HUES64 (cell line): ENCODE data around the gene NECTIN1.

Experiments used
- H3K27ac ChIP-seq: 2 replicates; pipeline ENCODE4 v1.7.0; 2013; ENCODE audit warnings: low read depth, low read length, inconsistent platforms
- H3K27me3 ChIP-seq: 2 replicates; pipeline ENCODE4 v1.6.1; 2013; ENCODE audit warnings: mild to moderate bottlenecking, low read length; ENCODE audit not compliant: insufficient read depth
- H3K36me3 ChIP-seq: 2 replicates; pipeline ENCODE4 v1.6.1; 2013; ENCODE audit warnings: mild to moderate bottlenecking, low read length; ENCODE audit not compliant: insufficient read depth
- H3K4me1 ChIP-seq: 2 replicates; pipeline ENCODE4 v1.6.1; 2013; ENCODE audit warnings: mild to moderate bottlenecking, low read length, moderate library complexity; ENCODE audit not compliant: insufficient read depth
- H3K4me3 ChIP-seq: 2 replicates; pipeline ENCODE4 v1.5.1; 2013; ENCODE audit warnings: mild to moderate bottlenecking, low read length, moderate library complexity
- H3K9ac ChIP-seq: 2 replicates; pipeline ENCODE4 v1.6.1; 2013; ENCODE audit warnings: mild to moderate bottlenecking, low read depth, low read length
- H3K9me3 ChIP-seq: 2 replicates; pipeline ENCODE4 v1.6.1; 2013; ENCODE audit warnings: low read depth, low read length; ENCODE audit not compliant: insufficient read depth
- WGBS: fragments of 150-250, 120-280 bp; methylation state at CpG from one replicate; pipeline ENCODE4 v1.1.7; 2013; ENCODE audit warnings: missing lambda C conversion rate; 5-methylcytosine and 5-hydroxymethylcytosine counted together

Gene NECTIN1

DNA sequence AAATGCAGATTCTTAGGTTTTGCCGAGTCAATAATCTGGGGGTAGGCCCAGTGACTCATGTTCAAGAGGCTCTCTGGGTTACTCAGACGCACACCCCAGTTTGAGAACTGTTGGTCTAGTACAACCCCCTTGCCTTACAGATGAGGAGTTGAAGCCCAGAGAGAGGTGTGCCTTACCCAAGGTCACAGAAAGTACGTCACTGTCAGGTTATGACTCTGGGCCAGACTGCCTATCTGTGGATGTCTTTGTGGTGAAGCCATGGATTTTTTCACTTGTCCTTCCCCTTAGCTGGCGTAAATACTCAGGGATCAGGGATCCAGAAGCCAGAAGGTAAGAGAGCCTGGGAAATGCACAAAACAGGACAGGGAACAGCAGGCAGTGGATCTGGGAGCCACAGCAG is 25.2 kb upstream of the NECTIN1 start:
- Histone ChIP-seq H3K36me3 (no peaks in the 10 kb centered on the region), H3K9ac (no peak overlapping the region), H3K4me3 (no peak overlapping the region), H3K27me3 (no peaks in the 10 kb centered on the region), H3K4me1 (no peaks in the 10 kb centered on the region; the same call in 1 of the 2 replicates), H3K9me3 (no peaks in the 10 kb centered on the region), H3K27ac (no peak overlapping the region)
- 93% methylated on average over 4 of the region's 4 CpGs for WGBS

DNA sequence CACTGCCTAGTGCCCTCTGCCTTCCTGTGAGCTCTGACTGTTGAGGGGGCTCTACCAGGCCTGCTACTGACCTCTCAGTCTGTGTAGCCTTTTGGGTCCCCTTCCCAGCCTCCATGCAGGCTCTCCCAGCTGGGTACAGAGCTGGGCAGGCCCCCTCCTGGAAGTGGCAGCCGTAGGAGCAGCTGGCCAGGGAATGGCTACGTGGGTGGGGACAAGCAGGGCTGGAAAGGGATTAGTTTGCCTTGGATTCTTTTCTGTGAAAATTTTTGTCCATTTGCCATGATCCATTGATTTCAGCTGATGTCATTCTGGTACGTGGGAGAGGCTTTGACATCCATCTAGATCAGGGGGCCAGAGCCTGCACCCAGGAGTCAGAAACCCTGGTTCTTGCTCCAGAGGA is 23.9 kb upstream of the NECTIN1 start:
- 72% methylated on average over 3 of the region's 3 CpGs for WGBS

DNA sequence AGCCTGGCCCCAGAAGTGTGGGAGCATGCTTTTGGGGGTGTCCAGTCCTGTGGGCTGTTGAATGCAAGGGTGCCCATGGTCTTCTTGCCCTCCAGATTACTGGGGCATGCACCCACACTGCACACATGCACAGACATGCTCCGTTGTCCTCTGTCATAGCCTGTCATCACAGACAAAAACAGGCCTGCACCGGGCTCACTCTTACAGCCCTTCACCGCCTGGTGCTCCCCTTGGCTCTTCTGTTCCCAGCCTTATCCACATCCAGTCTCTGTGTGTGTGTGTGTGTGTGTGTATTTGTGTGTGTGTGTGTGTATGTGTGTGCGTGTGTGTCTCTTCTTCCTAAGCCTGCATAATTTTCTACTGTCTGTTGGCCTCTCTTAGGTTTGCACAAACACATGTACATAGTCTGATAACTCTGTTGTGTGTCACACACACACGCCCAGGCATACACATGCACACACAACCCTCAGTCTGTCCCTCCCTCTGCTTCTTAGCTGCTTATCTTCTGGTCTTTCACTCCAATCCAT is 23.4 kb upstream of the NECTIN1 start:
- Histone ChIP-seq H3K9ac (no peak overlapping the region), H3K36me3 (no peaks in the 10 kb centered on the region), H3K27ac (no peak overlapping the region), H3K9me3 (no peaks in the 10 kb centered on the region), H3K4me3 (no peak overlapping the region), H3K27me3 (no peaks in the 10 kb centered on the region), H3K4me1 (no peaks in the 10 kb centered on the region)
- 84% methylated on average over 4 of the region's 5 CpGs for WGBS

More for the DNA sequence above, 23.9 kb upstream of the NECTIN1 start:
- Histone ChIP-seq H3K27me3 (no peaks in the 10 kb centered on the region), H3K36me3 (no peaks in the 10 kb centered on the region), H3K4me3 (no peak overlapping the region), H3K27ac (no peak overlapping the region), H3K9me3 (no peaks in the 10 kb centered on the region), H3K4me1 (no peaks in the 10 kb centered on the region), H3K9ac (no peak overlapping the region)

DNA sequence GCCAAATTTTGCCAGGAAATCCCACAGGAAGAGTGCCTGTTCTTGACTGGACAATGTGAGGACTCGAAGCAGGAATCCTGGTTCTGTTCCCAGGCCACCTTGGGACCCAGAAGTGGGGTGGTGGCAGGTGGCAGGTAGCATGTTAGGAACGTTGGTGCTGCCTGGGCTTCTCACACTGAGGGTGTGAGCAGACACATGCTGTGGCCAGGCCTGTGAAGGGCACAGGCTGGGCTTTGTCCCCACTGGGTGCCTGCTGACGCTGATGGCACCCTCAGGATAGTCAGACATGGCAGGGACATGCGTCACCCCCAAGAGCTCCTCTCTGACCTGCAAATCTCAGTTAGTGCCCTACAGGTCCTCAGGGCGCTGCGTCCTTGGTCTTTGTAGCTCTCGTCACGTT is 21.1 kb upstream of the NECTIN1 start:
- H3K36me3 ChIP-seq: no peaks in the 10 kb centered on the region
- H3K9ac ChIP-seq: no peak overlapping the region
- no peak overlapping the region for H3K4me3 ChIP-seq
- H3K27me3 ChIP-seq: no peaks in the 10 kb centered on the region
- no peaks in the 10 kb centered on the region for H3K9me3 ChIP-seq
- no peak overlapping the region for H3K27ac ChIP-seq
- no peaks in the 10 kb centered on the region for H3K4me1 ChIP-seq
- 93% methylated on average over 8 of the region's 8 CpGs for WGBS

DNA sequence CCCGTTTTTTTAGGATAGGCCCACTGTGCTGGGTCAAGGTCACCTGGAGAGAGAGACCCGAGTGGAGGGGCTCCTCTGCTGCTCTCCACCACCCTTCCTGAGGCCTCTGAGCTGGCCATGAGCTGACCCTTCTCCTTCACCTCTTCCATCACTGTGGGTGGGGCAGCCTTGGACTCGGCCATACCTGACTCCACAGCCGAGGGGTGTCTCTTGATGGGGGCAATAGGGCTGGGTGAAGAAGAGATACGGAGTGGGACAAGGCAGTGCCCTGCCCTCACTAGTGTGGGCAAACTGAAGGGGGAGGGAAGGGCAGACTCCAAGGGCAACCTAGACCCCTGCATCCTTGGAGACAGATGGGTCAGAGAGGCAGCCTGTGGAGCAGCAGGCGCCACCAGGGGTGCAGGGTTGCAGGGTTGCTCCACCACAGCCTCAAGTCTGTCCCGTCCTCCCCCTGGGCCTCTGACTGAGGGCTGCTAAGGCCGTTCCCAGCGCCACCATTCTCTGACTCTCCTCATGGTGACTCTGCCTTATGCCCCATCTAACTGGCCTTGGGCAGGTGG is 20.1 kb upstream of the NECTIN1 start:
- WGBS: 92% methylated on average over 9 of the region's 9 CpGs
- Histone ChIP-seq H3K27me3 (0 out of 2 replicates have a peak, but pooled peaks cover 5% of the 10 kb centered on the region), H3K9me3 (no peaks in the 10 kb centered on the region), H3K36me3 (no peaks in the 10 kb centered on the region), H3K9ac (no peak overlapping the region), H3K4me1 (no peaks in the 10 kb centered on the region), H3K27ac (no peak overlapping the region), H3K4me3 (no peak overlapping the region)

DNA sequence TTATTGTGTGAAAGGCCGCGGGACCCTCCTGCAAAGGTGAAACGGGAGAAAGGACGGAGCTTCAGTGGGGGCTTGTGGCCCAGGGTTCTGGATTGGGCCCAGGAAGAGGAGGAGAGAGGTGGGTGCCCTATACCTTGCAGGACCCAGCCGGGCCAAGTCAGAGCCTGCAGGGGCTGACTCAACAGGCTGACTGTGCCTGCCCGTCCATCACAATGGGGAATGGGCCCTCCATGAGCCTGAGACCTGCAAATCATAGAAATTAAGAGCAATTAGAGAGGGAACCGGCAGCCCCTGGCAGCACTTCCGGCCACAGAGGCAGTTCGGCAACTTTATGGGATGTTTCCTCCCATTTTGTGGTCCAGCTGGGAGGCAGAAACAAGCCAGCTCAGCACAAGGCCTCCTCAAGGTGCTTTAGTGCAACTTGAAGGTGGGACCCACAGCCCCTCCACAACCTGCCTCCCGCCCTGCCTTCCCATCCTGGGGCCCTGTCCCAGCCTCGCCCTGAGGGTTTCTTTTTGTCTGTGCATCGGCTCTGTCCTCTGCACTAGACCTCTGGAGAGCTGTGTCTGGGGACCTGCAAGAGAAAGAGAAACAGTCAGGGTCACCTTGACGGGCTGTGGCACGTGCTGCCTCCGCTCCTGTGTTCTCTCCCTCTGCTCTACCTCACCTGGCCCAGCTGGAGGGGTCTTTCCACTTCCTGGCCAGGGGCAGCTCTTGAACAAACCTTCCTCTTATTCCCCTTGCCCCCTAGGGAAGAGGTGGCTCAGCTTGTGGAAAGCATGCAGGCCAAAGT is 19.1 kb upstream of the NECTIN1 start:
- Histone ChIP-seq H3K36me3 (no peaks in the 10 kb centered on the region), H3K9ac (no peak overlapping the region), H3K9me3 (no peaks in the 10 kb centered on the region), H3K27me3 (peaks cover 10% of the 10 kb centered on the region), H3K27ac (no peak overlapping the region), H3K4me3 (no peak overlapping the region), H3K4me1 (no peaks in the 10 kb centered on the region)
- 89% methylated on average over 15 of the region's 15 CpGs for WGBS

DNA sequence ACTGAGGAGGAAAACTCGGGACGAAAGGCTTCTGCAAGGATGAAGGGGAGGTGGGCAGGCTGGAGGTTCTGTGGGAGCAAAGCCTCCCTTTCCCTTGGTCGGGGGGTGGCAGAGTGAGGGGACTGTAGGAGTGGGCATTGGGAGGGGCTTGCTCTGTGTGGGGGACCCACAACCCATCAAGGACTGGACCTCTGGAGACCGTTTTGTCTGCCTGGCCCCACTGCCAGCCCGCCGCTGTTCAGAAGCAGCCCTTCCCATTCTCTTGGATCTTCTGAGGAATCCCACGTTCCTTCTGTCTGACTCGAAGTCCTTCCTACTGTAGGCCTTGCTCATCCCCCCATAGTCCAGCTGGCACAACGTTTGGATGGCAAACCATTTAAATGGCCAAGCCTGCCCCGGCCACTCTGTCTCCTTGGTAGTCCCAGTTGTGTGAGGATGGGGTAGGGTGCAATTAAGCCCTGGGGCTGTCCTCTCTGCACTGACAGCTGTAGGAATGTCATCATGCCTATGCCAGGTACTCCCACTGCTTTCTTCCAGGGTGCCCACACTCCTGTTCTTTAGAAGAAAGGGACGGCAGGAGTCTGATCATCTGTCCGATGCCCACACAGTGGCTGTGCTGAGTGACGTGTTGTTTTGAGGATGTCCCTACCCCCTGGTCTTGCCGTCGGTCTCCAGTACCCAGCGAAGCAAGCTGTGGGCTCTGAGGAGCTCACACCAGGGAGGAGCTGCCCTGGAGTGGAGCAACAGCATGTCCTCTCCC is 17.0 kb upstream of the NECTIN1 start:
- no peaks in the 10 kb centered on the region for H3K9me3 ChIP-seq
- peaks cover 24% of the 10 kb centered on the region for H3K27me3 ChIP-seq
- H3K9ac ChIP-seq: no peak overlapping the region
- no peak overlapping the region for H3K4me3 ChIP-seq
- WGBS: 89% methylated on average over 16 of the region's 16 CpGs
- peaks cover 4% of the 10 kb centered on the region; the same call in 1 of the 2 replicates for H3K4me1 ChIP-seq
- H3K27ac ChIP-seq: no peak overlapping the region
- H3K36me3 ChIP-seq: no peaks in the 10 kb centered on the region

DNA sequence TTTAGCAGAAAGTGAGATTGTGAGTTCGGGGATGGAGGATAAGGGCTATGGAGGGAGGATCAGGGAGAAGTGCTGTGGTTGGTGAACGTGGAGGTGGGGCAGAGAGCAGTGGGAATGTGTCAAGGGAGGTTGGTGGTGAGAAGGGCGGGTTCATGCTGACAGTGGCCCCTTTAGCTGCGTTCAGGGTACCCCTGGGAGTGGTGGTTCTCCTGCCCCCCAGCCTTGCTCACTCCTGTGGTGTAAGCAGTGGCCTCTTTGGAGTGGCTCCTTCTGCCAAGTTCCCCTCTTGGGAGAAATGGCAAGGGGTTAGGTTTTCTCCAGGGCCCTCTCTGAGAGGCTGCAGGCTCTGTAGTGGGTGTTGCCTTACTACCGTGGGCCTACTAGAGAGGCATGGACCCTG is 16.1 kb upstream of the NECTIN1 start:
- H3K27ac ChIP-seq: no peak overlapping the region
- H3K36me3 ChIP-seq: no peaks in the 10 kb centered on the region
- WGBS: 80% methylated on average over 5 of the region's 5 CpGs
- H3K9me3 ChIP-seq: no peaks in the 10 kb centered on the region
- H3K4me3 ChIP-seq: no peak overlapping the region
- peaks cover 25% of the 10 kb centered on the region for H3K27me3 ChIP-seq
- no peak overlapping the region for H3K9ac ChIP-seq
- H3K4me1 ChIP-seq: peaks cover 4% of the 10 kb centered on the region; the same call in 1 of the 2 replicates

DNA sequence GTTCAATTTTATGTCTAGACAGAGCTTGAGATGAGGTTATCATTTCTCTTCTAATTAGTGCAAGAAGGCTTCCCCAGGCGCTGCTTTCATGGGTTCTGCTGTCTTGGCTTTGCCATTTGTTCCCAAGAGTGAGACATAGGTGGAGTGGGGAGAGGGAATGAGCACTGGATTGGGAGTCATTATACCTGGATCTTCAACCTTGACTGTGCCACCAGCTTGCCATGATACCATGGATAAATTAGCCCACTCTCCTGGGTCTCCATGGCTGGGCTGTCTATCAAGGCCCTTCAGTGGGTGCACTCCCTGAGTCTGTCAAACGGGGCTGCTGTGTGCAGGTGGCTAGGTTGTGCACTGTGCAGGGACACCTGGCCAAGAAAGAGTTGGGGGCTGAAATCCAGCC is 15.6 kb upstream of the NECTIN1 start:
- Histone ChIP-seq H3K4me3 (no peak overlapping the region), H3K4me1 (peaks cover 4% of the 10 kb centered on the region; the same call in 1 of the 2 replicates), H3K27ac (no peak overlapping the region), H3K36me3 (no peaks in the 10 kb centered on the region), H3K27me3 (peaks cover 25% of the 10 kb centered on the region), H3K9me3 (no peaks in the 10 kb centered on the region), H3K9ac (no peak overlapping the region)
- 77% methylated on average over 2 of the region's 2 CpGs for WGBS

DNA sequence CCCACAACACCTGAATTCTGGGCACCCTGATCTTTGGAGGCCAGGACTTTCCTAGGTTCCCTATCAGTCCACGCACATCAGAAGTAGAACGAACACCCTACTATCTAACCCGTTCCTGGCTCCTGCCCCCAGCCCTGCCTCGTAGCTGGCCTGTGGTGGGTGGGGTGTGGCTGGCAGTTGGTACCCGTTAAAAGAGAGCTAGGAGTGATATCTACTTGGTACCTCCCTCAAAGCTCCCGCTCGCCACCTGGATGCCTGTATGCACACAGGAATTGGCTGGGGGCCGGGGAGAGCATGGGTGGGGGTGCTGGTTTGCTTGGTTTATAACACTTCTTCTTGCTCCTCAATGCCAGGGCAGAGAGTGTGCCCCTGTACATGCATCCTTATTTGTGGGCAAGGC is 14.0 kb upstream of the NECTIN1 start:
- peaks cover 4% of the 10 kb centered on the region; the same call in 1 of the 2 replicates for H3K4me1 ChIP-seq
- H3K36me3 ChIP-seq: no peaks in the 10 kb centered on the region
- peaks cover 25% of the 10 kb centered on the region for H3K27me3 ChIP-seq
- 0 out of 2 replicates have a peak overlapping the region, but pooled peaks have one; percentile 44 for H3K9ac ChIP-seq
- no peak overlapping the region; the same call in 1 of the 2 replicates for H3K27ac ChIP-seq
- H3K9me3 ChIP-seq: no peaks in the 10 kb centered on the region
- 63% methylated on average over 6 of the region's 8 CpGs for WGBS
- H3K4me3 ChIP-seq: peak overlapping the region; percentile 60
